Sigmoid colon (tissue), 3 donors: ENCODE measurements around the gene MTPN.

ENCODE experiments used
- CTCF ChIP-seq, 4 experiments: fragments of 450-650 bp in 3 of 4; fragments of 200-600 bp in 1 of 4; IDR thresholded peaks; one replicate each; pipeline ENCODE4 v1.5.1; 2016 to 2019; ENCODE audit warnings: antibody characterized with exemption in 4 of 4, mild to moderate bottlenecking in 3 of 4, moderate library complexity in 2 of 4
- POLR2A ChIP-seq, 2 donors: fragments of 450-650 bp; IDR thresholded peaks; one replicate each; pipeline ENCODE4 v1.6.1; 2016; ENCODE audit warnings: antibody characterized with exemption in 2 of 2, mild to moderate bottlenecking in 2 of 2, moderate library complexity in 2 of 2

- no peak for TF ChIP-seq CTCF (IDR thresholded peaks at IDR 0.05)
- no peak for TF ChIP-seq POLR2A (IDR thresholded peaks at IDR 0.05)
Measured at GRCh38 chr7:135919071-135919841, 57.9 kb downstream of the MTPN start.
